ENCODE results near the gene ANKRD11.

The ANKRD11 gene

DNA sequence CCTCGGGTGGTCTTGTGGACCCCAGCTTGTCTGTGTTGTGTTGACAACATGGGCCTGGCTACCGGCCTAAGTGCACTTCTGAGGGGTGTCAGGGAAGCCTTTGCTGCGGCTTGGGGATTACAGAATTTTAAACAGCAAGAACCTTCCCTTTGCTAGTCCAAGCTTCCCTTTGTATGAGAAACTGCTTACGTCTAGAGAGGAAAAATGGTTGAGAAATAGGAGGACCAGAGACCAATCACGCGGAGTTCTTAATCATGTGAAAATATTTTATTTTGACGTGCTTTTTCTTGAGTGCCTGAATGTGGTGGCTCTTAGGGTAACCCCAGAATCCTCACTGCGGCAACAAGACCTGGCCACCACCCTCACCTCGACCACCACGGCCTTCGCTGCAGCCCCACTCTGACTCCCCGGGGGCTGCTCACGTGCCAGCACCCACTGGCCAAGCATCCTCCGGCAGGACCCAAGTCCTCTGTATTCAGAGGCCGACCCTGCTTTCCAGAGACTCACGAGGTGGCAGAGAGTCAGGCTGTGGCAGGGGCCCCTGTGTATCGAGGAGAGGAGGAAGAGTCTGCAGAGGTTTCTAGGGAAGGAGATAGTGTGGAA, 191.6 kb downstream of the ANKRD11 start:
- Histone ChIP-seq H2AFZ (no peak overlapping the region), H3K9ac (no peak overlapping the region), H3K4me2 (ENCODE audit: low read length) (no peak overlapping the region), H3K79me2 (peaks cover 68% of the 10 kb centered on the region), H3K36me3 (ENCODE audit: control insufficient read depth, insufficient read depth, low read length) (no peaks in the 10 kb centered on the region), H3K9me3 (ENCODE audit: control insufficient read depth, low read length) (no peaks in the 10 kb centered on the region), H3K4me1 (no peaks in the 10 kb centered on the region), H3K27ac (no peak overlapping the region), H3K4me3 (ENCODE audit: low read depth, low read length) (no peak overlapping the region), H3K27me3 (ENCODE audit: control insufficient read depth, insufficient read depth, low read length) (no peaks in the 10 kb centered on the region)
- TF ChIP-seq, protein P1, sequence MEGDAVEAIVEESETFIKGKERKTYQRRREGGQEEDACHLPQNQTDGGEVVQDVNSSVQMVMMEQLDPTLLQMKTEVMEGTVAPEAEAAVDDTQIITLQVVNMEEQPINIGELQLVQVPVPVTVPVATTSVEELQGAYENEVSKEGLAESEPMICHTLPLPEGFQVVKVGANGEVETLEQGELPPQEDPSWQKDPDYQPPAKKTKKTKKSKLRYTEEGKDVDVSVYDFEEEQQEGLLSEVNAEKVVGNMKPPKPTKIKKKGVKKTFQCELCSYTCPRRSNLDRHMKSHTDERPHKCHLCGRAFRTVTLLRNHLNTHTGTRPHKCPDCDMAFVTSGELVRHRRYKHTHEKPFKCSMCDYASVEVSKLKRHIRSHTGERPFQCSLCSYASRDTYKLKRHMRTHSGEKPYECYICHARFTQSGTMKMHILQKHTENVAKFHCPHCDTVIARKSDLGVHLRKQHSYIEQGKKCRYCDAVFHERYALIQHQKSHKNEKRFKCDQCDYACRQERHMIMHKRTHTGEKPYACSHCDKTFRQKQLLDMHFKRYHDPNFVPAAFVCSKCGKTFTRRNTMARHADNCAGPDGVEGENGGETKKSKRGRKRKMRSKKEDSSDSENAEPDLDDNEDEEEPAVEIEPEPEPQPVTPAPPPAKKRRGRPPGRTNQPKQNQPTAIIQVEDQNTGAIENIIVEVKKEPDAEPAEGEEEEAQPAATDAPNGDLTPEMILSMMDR (IDR thresholded peaks at IDR 0.05): no peak

DNA sequence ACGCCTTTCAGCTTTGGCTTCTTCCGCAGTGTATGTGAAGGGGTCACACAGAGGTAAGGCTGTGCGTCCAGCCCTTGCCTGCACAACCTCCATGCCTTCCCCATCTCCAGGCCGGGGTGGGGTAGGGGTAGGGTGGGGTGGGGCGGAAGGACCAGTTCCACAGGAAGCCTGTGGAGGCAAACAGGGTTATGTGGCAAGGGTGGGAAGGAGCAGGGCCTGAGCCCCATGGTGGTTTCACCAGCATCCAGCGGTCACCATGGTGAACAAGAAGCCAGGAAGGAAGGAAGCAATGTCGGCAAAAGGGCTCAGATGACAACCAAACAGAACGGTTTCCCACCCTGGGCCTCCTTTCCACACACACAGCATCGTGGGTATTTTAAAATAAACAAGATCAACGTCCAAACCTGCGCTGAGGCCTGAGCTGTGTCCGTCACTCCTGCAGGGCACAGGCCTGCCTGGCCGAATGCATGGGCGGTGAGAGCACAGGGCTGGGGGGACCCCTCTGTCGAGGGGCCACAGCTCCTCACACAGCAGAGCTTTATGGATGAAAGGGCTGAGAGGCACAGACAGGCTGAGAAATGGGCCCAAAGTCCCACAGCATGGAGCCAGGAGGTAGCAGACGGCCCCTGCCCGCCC, 192.3 kb downstream of the ANKRD11 start:
- Histone ChIP-seq H3K9ac (no peak overlapping the region), H3K27ac (no peak overlapping the region), H3K27me3 (ENCODE audit: control insufficient read depth, insufficient read depth, low read length) (no peaks in the 10 kb centered on the region), H3K4me3 (ENCODE audit: low read depth, low read length) (no peak overlapping the region), H3K36me3 (ENCODE audit: control insufficient read depth, insufficient read depth, low read length) (no peaks in the 10 kb centered on the region), H3K9me3 (ENCODE audit: control insufficient read depth, low read length) (no peaks in the 10 kb centered on the region), H3K79me2 (peaks cover 61% of the 10 kb centered on the region), H2AFZ (no peak overlapping the region), H3K4me2 (ENCODE audit: low read length) (no peak overlapping the region), H3K4me1 (no peaks in the 10 kb centered on the region)
- TF ChIP-seq, protein P1 (IDR thresholded peaks at IDR 0.05): no peak

DNA sequence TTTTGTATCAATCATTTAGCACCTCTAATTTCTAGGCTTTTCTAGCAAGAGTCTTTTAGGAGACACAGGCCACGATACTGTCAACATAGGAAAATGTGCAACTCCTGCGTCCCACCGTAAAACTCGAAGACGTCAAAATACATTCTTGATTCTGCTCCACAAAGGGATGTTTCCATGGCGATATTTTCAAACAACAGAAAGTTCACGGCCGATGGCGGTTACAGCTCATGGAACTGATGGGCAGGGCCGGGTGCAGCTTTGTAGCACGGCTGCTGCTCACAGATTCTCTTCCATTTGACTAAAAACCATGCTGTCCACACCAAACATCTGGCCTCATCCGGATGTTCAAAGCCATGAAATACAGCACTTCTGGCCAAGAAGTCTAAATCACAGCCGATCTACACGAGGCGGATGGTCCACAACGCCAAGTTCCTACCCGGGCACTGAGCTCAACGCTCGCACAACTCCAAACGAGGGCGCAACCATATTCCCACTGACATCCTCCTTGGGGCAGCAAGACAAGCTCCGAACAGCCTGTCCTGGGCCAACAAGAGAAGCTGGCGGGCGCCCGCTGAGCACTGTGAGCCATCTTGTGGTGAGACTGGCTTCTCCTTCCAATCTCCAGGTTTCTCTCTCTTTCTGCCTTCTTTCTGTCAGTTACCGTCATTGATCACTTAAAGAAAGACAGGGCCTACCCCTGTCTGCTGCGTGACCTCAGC, 193.0 kb downstream of the ANKRD11 start:
- Histone ChIP-seq H3K9me3 (ENCODE audit: control insufficient read depth, low read length) (no peaks in the 10 kb centered on the region), H3K79me2 (peaks cover 57% of the 10 kb centered on the region), H3K4me3 (ENCODE audit: low read depth, low read length) (no peak overlapping the region), H3K27me3 (ENCODE audit: control insufficient read depth, insufficient read depth, low read length) (no peaks in the 10 kb centered on the region), H3K9ac (no peak overlapping the region), H3K4me2 (ENCODE audit: low read length) (no peak overlapping the region), H2AFZ (no peak overlapping the region), H3K36me3 (ENCODE audit: control insufficient read depth, insufficient read depth, low read length) (no peaks in the 10 kb centered on the region), H3K27ac (no peak overlapping the region), H3K4me1 (no peaks in the 10 kb centered on the region)
- TF ChIP-seq, protein P1 (IDR thresholded peaks at IDR 0.05): no peak

DNA sequence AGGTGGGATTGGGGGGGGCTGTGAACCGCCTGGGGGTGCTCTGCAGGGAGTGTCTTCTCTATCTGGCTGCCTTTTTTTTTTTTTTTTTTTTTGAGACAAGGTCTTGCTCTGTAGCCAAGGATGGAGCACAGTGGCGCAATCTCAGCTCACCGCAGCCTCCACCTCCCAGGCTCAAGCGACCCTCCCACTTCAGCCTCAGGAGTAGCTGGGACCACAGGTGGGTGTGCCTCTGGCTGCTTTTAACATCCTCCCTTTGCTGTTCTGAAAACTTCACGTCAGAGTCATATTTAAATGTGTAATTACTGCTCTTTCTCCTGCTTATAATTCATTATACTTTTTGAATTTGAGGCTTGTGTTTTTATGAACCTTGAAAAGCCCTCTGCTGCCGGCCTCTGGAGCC, 194.4 kb downstream of the ANKRD11 start:
- no peak overlapping the region for H3K27ac ChIP-seq
- H2AFZ ChIP-seq: no peak overlapping the region
- peaks cover 63% of the 10 kb centered on the region for H3K79me2 ChIP-seq
- no peaks in the 10 kb centered on the region for H3K9me3 ChIP-seq (ENCODE audit: control insufficient read depth, low read length)
- H3K4me2 ChIP-seq (ENCODE audit: low read length): no peak overlapping the region
- TF ChIP-seq, protein P1 (IDR thresholded peaks at IDR 0.05): no peak
- H3K9ac ChIP-seq: no peak overlapping the region
- H3K4me3 ChIP-seq (ENCODE audit: low read depth, low read length): no peak overlapping the region
- H3K27me3 ChIP-seq (ENCODE audit: control insufficient read depth, insufficient read depth, low read length): no peaks in the 10 kb centered on the region
- no peaks in the 10 kb centered on the region for H3K4me1 ChIP-seq
- no peaks in the 10 kb centered on the region for H3K36me3 ChIP-seq (ENCODE audit: control insufficient read depth, insufficient read depth, low read length)

Measured in parathyroid adenoma (tissue), 2 donors.